ENCODE measurements around the gene GMEB2.

The GMEB2 gene

GRCh38 chr20:63610581-63611435 lies 16.1 kb downstream of the GMEB2 start:
- DNase-seq: no peak

GRCh38 chr20:63606686-63607085 lies 20.2 kb downstream of the GMEB2 start:
- DNase-seq: no peak

- no peak for DNase-seq
Observed at GRCh38 chr20:63602321-63602720, 24.6 kb downstream of the GMEB2 start.

- peak; percentile 41 for DNase-seq
Observed at GRCh38 chr20:63601679-63602078, 25.2 kb downstream of the GMEB2 start.

- no peak for DNase-seq
Observed at GRCh38 chr20:63599396-63600050, 27.4 kb downstream of the GMEB2 start.

GRCh38 chr20:63598479-63599395 lies 28.2 kb downstream of the GMEB2 start:
- no peak for DNase-seq

- no peak for DNase-seq
Observed at GRCh38 chr20:63597651-63598478, 29.0 kb downstream of the GMEB2 start.

- DNase-seq: no peak
Observed at GRCh38 chr20:63596423-63596822, 30.5 kb downstream of the GMEB2 start.

- DNase-seq: no peak
Observed at GRCh38 chr20:63595416-63596127, 31.3 kb downstream of the GMEB2 start.

GRCh38 chr20:63594043-63594561 lies 32.8 kb downstream of the GMEB2 start:
- DNase-seq: no peak

GRCh38 chr20:63592661-63593060 lies 34.2 kb downstream of the GMEB2 start:
- no peak for DNase-seq

GRCh38 chr20:63591786-63592355 lies 35.0 kb downstream of the GMEB2 start:
- no peak for DNase-seq

GRCh38 chr20:63591147-63591533 lies 35.8 kb downstream of the GMEB2 start:
- DNase-seq: no peak

GRCh38 chr20:63590218-63591146 lies 36.4 kb downstream of the GMEB2 start:
- DNase-seq: no peak

- no peak for DNase-seq
Observed at GRCh38 chr20:63589261-63590217, 37.4 kb downstream of the GMEB2 start.

- DNase-seq: no peak
Observed at GRCh38 chr20:63588641-63589041, 38.3 kb downstream of the GMEB2 start.

- no peak for DNase-seq
Observed at GRCh38 chr20:63587776-63588591, 38.9 kb downstream of the GMEB2 start.

- no peak for DNase-seq
Observed at GRCh38 chr20:63587256-63587655, 39.6 kb downstream of the GMEB2 start.

Measured in CD4-positive, alpha-beta T cell treated with Interleukin-15 for 1 hour (primary cell).